Measurements from ENCODE around the gene PCNX2.

GRCh38 chr1:233208687-233209086, 86.8 kb downstream of the PCNX2 start:
- TF ChIP-seq, protein P1, sequence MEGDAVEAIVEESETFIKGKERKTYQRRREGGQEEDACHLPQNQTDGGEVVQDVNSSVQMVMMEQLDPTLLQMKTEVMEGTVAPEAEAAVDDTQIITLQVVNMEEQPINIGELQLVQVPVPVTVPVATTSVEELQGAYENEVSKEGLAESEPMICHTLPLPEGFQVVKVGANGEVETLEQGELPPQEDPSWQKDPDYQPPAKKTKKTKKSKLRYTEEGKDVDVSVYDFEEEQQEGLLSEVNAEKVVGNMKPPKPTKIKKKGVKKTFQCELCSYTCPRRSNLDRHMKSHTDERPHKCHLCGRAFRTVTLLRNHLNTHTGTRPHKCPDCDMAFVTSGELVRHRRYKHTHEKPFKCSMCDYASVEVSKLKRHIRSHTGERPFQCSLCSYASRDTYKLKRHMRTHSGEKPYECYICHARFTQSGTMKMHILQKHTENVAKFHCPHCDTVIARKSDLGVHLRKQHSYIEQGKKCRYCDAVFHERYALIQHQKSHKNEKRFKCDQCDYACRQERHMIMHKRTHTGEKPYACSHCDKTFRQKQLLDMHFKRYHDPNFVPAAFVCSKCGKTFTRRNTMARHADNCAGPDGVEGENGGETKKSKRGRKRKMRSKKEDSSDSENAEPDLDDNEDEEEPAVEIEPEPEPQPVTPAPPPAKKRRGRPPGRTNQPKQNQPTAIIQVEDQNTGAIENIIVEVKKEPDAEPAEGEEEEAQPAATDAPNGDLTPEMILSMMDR (optimal IDR thresholded peaks at IDR 0.05 in 1 of 3, IDR thresholded peaks at IDR 0.05 in 1 of 3, conservative IDR thresholded peaks at IDR 0.05 in 1 of 3; ENCODE audit: extremely low read depth in 1 of 3, insufficient read depth in 2 of 3, low read length in 3 of 3): no peak
- no peak for TF ChIP-seq EZH2 (IDR thresholded peaks at IDR 0.05; ENCODE audit: low read length)
